GM19455 (cell line): Measurements from ENCODE around the gene CATSPERD.
"Not testable (repeated sequence)": the region's sequence is repeated elsewhere in the genome, so short reads cannot be mapped to it uniquely, and the experiment has no call there.

ENCODE experiments used
- ATAC-seq: cut with Tn5 transposase; IDR thresholded peaks from one replicate; pipeline ENCODE4 v1.9.1; 2021; ENCODE audit not compliant: unreplicated experiment

The CATSPERD gene

GRCh38 chr19:5727453-5728050 is 7.1 kb downstream of the CATSPERD start:
- ATAC-seq: no peak

- ATAC-seq: not testable (repeated sequence)
Observed at GRCh38 chr19:5733172-5733571, 12.7 kb downstream of the CATSPERD start.

- ATAC-seq: no peak
Observed at GRCh38 chr19:5738423-5738822, 18.0 kb downstream of the CATSPERD start.

DNA sequence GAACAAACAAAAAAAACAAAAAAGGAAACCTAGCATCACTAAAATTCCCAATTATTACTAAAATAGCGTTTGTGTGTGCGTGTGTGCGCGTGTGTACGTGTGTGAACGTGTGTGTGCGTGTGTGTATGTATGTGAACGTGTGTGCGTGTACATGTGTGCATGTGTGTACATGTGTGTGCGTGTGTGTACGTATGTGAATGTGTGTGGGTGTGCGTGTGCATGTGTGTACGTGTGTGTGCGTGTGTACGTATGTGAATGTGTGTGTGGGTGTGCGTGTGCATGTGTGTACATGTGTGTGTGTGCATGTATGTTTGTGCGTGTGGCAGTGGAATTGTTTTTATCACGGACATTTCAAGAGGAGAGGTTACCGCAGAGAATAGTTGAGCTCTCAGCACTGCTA is 21.6 kb downstream of the CATSPERD start:
- no peak for ATAC-seq

DNA sequence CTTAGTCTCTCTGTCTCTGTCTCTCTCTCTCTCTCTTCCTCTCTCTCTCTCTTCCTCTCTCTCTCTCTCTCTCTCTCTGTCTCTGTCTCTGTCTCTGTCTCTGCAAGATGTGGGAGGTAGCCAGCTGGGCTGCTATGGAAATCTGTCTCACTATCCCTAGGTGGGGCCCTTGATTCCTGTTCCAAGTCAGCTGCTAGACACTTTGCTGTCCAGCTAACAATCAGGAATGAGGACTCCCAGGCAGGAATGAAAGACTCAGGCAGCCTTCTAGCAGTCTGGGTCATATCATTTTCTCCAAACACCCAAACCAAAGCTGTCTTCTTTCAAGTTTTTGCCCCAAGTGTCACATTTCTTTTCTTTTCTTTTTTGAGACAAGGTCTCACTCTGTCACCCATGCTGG is 23.2 kb downstream of the CATSPERD start:
- no peak for ATAC-seq

DNA sequence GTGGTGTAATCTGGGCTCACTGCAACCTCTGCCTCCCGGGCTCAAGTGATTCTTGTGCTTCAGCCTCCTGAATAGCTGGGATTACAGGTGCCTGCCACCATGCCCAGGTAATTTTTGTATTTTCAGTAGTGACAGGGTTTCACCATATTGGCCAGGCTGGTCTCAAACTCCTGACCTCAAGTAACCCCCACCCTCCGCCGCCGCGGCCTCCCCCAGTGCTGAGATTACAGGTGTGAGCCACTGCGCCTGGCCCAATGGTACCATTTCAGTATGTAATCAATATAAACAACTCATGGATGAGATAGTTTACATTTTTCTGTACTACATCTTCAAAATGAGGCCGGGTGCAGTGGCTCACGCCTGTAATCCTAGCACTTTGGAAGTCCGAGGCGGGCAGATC is 24.6 kb downstream of the CATSPERD start:
- ATAC-seq: not testable (repeated sequence)

DNA sequence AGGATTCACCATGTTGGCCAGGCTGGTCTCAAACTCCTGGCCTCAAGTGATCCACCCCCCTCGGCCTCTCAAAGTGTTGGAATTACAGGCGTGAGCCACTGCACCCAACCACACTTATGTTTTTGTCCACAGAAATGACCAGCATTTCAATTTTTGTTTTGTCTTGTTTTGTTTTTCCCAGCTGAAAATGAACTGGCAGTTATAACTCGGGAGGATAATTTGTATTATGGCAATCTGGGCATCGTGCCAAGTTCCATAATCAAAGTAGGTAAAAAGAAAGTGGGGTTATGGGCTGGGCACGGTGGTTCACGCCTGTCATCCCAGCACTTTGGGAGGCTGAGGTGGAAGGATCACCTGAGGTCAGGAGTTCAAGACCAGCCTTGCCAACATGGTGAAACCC is 28.5 kb downstream of the CATSPERD start:
- not testable (repeated sequence) for ATAC-seq

GRCh38 chr19:5749505-5749904 is 29.1 kb downstream of the CATSPERD start:
- no peak for ATAC-seq

- ATAC-seq: no peak
Observed at GRCh38 chr19:5751709-5752108, 31.3 kb downstream of the CATSPERD start.

DNA sequence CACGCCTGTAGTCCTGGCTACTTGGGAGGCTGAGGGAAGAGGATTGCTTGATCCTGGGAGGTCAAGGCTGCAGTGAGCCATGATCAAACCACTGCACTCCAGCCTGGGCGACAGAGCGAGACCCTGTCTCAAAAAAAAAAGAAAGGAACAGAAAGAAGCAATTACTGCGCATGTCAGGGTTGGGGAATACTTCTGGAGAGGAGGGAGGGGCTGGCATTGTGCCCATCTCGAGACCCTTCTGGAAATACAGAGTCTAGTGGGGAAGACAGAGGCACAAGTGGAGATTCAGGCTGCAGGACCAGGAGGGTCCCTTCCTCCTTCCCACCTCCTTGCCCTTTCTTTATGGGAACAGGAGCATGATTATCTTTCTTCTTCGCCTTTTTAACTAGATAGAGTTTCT is 33.3 kb downstream of the CATSPERD start:
- ATAC-seq: no peak

- no peak for ATAC-seq
Observed at GRCh38 chr19:5762608-5763217, 42.3 kb downstream of the CATSPERD start.

- ATAC-seq: no peak
Observed at GRCh38 chr19:5765220-5765619, 44.8 kb downstream of the CATSPERD start.

- no peak for ATAC-seq
Observed at GRCh38 chr19:5767949-5768348, 47.5 kb downstream of the CATSPERD start.

- no peak for ATAC-seq
Observed at GRCh38 chr19:5772416-5772815, 52.0 kb downstream of the CATSPERD start.

GRCh38 chr19:5773276-5773675 is 52.8 kb downstream of the CATSPERD start:
- ATAC-seq: no peak

DNA sequence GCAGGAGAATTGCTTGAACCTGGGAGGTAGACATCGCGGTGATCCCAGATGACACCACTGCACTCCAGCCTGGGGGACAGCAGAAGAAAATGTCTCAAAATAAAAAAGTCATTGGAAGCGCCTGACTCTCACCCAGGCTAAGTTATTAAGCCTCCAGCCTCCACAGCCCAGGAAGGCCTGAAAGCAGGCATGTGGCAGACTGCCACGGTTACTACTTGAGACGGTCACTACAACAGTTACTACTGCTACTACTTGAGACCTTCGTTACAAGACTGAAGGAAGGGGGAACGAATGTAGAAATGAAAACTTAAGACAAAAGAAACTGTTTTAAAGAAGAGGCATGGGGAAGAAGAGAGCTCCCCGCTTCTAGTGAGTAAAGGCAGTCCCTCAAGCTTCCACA is 54.5 kb downstream of the CATSPERD start:
- ATAC-seq: no peak

DNA sequence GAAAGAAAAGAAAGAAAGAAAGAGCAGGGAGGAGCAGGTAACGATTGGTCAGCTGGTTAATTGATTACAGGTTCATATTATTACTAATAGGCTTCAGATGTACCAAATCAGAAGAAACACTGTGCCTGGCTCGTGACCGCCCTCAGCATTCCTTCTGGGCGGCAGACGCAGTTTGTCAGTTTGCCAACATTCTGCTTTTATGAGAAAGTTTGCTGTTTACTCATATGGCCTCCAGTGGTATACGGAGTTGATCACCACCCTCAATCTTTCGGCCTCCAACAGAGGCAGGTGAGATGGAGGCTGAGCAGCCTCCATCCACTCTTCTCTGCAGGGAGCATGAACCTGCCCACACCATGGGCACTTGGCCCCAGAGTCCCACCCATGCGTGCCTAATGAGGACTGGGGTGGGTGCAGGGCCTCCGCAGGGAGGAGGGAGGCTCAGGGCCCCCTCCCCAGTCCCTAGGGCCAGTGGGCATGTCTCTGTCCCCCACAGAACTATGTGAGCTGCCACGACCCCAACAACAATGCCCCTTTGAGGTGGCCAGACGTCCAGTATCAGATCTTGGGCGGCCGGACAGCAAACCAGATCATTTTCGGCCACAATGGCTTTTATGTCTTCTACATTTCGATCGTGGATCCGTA is 55.4 kb downstream of the CATSPERD start:
- ATAC-seq: no peak

GRCh38 chr19:5778402-5778801 is 58.0 kb downstream of the CATSPERD start:
- no peak for ATAC-seq

- not testable (repeated sequence) for ATAC-seq
Observed at GRCh38 chr19:5780916-5781315, 60.5 kb downstream of the CATSPERD start.

GRCh38 chr19:5782322-5782721 is 61.9 kb downstream of the CATSPERD start:
- no peak for ATAC-seq

- no peak for ATAC-seq
Observed at GRCh38 chr19:5782945-5783919, 62.8 kb downstream of the CATSPERD start.
